ENCODE results near the gene DGKI.

GRCh38 chr7:137403353-137403695 is 443.4 kb downstream of the DGKI start:
- TF ChIP-seq CTCF (IDR thresholded peaks at IDR 0.05) = no peak
- TF ChIP-seq EZH2 (IDR thresholded peaks at IDR 0.05; ENCODE audit: borderline replicate concordance, insufficient read depth, low read depth, low read length, poor library complexity, severe bottlenecking) = no peak

All from B cell (primary cell).